ENCODE results near the gene ICAM5. TPM values are rescaled to one million over a fixed set of nuclear protein-coding genes. Genes with fewer than 3 reads are reported as not detected.
A peak's percentile ranks its signal among the peaks of the same experiment; 100 is the strongest.

Gene ICAM5
- total RNA-seq, 1 experiment from 2014 or later, result 0.61 TPM

- H3K27me3 Mint-ChIP-seq (ENCODE audit: unreplicated experiment), result peaks cover 30% of the 10 kb centered on the region
- H3K9me3 Mint-ChIP-seq (ENCODE audit: low read depth, unreplicated experiment), result no peaks in the 10 kb centered on the region
- intact Hi-C loops (cut with micrococcal nuclease; ENCODE audit: unreplicated experiment), result no loop called here
- H3K4me1 Mint-ChIP-seq (ENCODE audit: low read depth, unreplicated experiment), result peaks cover 15% of the 10 kb centered on the region
- no peak for TF ChIP-seq CTCF (IDR thresholded peaks at IDR 0.05; ENCODE audit: unreplicated experiment)
- H3K4me3 Mint-ChIP-seq (ENCODE audit: low read depth, unreplicated experiment), result peak overlapping the region; percentile 59
- H3K27ac Mint-ChIP-seq (ENCODE audit: unreplicated experiment), result peak overlapping the region; percentile 77
- no TSS peak for BruUV-seq (replicated peaks)
- CTCF ChIA-PET, result interaction anchor here (1.0 to 1.2 kb wide), 3 partner anchors 11 to 99 kb away, joined by 3 to 5 read pairs (median 3); no protein-coding TSS in a partner anchor
- H3K36me3 Mint-ChIP-seq (ENCODE audit: insufficient read depth, unreplicated experiment), result peaks cover 52% of the 10 kb centered on the region
- no peak for DNase-seq
Observed at GRCh38 chr19:10289167-10289835, 451 bp upstream of the ICAM5 start.

DNA sequence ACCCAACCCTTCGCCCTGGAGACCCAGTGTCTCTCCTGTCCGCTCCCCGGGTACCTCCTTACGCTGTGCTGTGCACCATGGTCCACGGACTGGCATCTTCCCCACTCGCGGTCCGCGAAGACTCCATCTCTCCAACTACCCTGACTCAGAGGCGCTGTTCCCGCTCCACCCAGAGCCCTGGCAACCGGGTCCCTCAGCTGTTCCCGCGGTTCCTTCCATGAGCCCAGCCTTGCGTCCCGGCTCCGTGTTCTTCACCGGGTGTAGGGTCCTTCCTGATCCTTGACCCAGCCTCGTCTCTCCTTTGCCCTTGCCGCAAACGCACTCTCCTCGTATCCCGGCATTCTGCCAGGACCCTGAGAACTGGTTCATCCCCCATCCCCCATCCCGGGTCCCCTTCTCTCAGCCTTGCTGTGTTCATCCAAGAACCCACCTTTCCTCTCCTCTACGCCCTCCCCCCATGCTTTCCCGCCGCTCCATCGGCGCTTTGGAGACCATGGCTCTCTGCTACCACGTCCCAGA lies 664 bp downstream of the ICAM5 start:
- H3K4me1 Mint-ChIP-seq (ENCODE audit: low read depth, unreplicated experiment), result peaks cover 15% of the 10 kb centered on the region
- DNase-seq, result no peak
- peaks cover 30% of the 10 kb centered on the region for H3K27me3 Mint-ChIP-seq (ENCODE audit: unreplicated experiment)
- CTCF ChIA-PET, result no interaction called here
- no peaks in the 10 kb centered on the region for H3K9me3 Mint-ChIP-seq (ENCODE audit: low read depth, unreplicated experiment)
- intact Hi-C loops (cut with micrococcal nuclease; ENCODE audit: unreplicated experiment), result no loop called here
- no peak overlapping the region for H3K27ac Mint-ChIP-seq (ENCODE audit: unreplicated experiment)
- peaks cover 49% of the 10 kb centered on the region for H3K36me3 Mint-ChIP-seq (ENCODE audit: insufficient read depth, unreplicated experiment)
- H3K4me3 Mint-ChIP-seq (ENCODE audit: low read depth, unreplicated experiment), result peak overlapping the region; percentile 59
- no peak for TF ChIP-seq CTCF (IDR thresholded peaks at IDR 0.05; ENCODE audit: unreplicated experiment)
- no TSS peak for BruUV-seq (replicated peaks)

DNA sequence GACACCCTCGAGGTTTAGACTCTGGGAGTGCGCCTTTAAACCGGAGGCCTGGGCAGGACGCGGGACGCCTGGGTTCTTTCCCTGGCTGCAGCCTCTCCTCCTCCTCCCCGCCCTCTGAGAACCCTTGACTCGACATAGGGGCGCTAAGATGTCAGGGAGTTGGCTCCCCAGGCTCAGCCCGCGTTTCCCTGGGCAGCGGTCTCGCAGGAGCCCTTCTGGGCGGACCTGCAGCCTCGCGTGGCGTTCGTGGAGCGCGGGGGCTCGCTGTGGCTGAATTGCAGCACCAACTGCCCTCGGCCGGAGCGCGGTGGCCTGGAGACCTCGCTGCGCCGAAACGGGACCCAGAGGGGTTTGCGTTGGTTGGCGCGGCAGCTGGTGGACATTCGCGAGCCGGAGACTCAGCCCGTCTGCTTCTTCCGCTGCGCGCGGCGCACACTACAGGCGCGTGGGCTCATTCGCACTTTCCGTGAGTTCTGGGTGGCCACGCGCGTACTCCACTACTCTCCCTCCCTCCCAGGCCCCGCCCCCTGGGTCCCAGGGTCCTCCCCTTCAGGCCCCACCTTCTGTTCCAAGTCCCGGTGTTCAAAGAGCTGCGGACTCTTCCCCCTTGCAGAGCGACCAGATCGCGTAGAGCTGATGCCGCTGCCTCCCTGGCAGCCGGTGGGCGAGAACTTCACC lies 1.3 kb downstream of the ICAM5 start:
- peak overlapping the region; percentile 59 for H3K4me3 Mint-ChIP-seq (ENCODE audit: low read depth, unreplicated experiment)
- BruUV-seq (replicated peaks), result no TSS peak
- peak; percentile 55 for DNase-seq
- no peak overlapping the region for H3K27ac Mint-ChIP-seq (ENCODE audit: unreplicated experiment)
- peaks cover 30% of the 10 kb centered on the region for H3K27me3 Mint-ChIP-seq (ENCODE audit: unreplicated experiment)
- TF ChIP-seq CTCF (IDR thresholded peaks at IDR 0.05; ENCODE audit: unreplicated experiment), result no peak
- peaks cover 15% of the 10 kb centered on the region for H3K4me1 Mint-ChIP-seq (ENCODE audit: low read depth, unreplicated experiment)
- no peaks in the 10 kb centered on the region for H3K9me3 Mint-ChIP-seq (ENCODE audit: low read depth, unreplicated experiment)
- H3K36me3 Mint-ChIP-seq (ENCODE audit: insufficient read depth, unreplicated experiment), result peaks cover 49% of the 10 kb centered on the region
- intact Hi-C loops (cut with micrococcal nuclease; ENCODE audit: unreplicated experiment), result no loop called here
- CTCF ChIA-PET, result interaction anchor here (0.6 to 1.4 kb wide), 3 partner anchors 20 to 32 kb away, joined by 3 to 4 read pairs (median 3); partner anchors contain the start of gene ICAM1

GRCh38 chr19:10291554-10292205 lies 1.9 kb downstream of the ICAM5 start:
- TF ChIP-seq CTCF (IDR thresholded peaks at IDR 0.05; ENCODE audit: unreplicated experiment), result no peak
- DNase-seq, result no peak
- Mint-ChIP-seq H3K4me3 (ENCODE audit: low read depth, unreplicated experiment) (peak overlapping the region; percentile 59), H3K4me1 (ENCODE audit: low read depth, unreplicated experiment) (peaks cover 15% of the 10 kb centered on the region), H3K27me3 (ENCODE audit: unreplicated experiment) (peaks cover 30% of the 10 kb centered on the region), H3K27ac (ENCODE audit: unreplicated experiment) (peak overlapping the region; percentile 16), H3K9me3 (ENCODE audit: low read depth, unreplicated experiment) (no peaks in the 10 kb centered on the region), H3K36me3 (ENCODE audit: insufficient read depth, unreplicated experiment) (peaks cover 49% of the 10 kb centered on the region)
- intact Hi-C loops (cut with micrococcal nuclease; ENCODE audit: unreplicated experiment), result no loop called here
- BruUV-seq (replicated peaks), result no TSS peak
- CTCF ChIA-PET, result interaction anchor here (0.6 to 1.4 kb wide), 3 partner anchors 21 to 33 kb away, joined by 3 to 4 read pairs (median 3); partner anchors contain the start of gene ICAM1

All from Calu3 (cell line).